Left kidney (tissue), 2 donors: ENCODE data around the gene MED23. TPM values are rescaled to one million over a fixed set of nuclear protein-coding genes. Genes with fewer than 3 reads are reported as not detected.
"Not testable (repeated sequence)": the region's sequence is repeated elsewhere in the genome, so short reads cannot be mapped to it uniquely, and the experiment has no call there.

Experiments
- DNase-seq: peaks from one replicate; pipeline ENCODE4 v3.0.0-alpha.2; 2013
- polyA plus RNA-seq: library from polyadenylated mRNA; unstranded; fragments of 120-200 nt; gene quantifications from one replicate; pipeline ENCODE4 v1.2.1, GENCODE V29; 2013; ENCODE audit not compliant: insufficient read length

The MED23 gene
- polyA plus RNA-seq, 1 donor: 66.1 TPM

DNA sequence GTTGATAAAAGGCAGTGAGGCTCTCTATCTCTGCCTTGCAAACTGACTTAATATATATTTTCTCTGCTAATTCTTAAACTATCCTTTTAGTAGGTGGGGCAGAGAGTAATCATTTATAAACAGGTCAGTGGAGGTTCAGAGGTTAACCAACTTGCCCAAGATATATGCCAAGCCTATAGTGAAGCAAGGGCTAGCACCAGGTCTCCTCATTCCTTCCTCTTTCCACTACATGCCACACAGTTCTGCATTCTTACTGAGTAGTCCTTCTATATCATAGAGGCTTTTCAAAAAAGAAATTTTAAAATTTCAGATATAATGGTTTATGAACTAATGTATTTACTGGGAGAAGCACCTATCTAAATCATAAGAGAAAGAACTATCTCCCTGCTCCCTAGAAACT is 46.5 kb downstream of the MED23 start:
- DNase-seq: no peak

DNA sequence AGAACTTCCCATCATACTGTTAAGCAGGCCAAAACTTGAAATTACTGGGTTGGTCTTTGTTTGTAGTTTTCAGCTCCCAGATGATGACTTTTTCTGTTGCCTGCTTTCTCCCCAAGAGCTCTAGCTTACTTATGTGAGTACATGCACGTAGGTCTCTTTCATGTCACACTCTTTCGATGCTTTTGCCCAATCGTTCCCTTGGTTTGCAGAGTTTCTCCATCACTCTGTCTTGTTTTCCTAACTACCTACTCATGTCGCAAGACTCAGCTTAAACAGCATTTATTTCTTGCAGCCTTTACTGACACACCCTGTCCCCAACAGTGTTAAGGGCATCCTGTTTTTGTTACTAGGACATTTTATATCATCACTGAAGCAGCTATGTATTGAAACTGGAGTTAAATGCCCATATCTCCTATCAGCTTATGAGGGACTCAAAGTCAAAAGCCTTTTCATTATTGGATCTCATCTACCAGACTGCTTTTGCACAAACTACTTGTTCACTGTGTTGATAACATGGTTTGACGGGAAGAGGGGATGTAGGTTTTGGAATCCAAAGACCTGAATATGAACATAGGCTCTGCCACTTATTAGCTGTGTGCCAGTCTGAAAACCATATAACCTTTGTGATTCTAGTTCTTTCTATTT is 52.1 kb downstream of the MED23 start:
- DNase-seq: no peak

DNA sequence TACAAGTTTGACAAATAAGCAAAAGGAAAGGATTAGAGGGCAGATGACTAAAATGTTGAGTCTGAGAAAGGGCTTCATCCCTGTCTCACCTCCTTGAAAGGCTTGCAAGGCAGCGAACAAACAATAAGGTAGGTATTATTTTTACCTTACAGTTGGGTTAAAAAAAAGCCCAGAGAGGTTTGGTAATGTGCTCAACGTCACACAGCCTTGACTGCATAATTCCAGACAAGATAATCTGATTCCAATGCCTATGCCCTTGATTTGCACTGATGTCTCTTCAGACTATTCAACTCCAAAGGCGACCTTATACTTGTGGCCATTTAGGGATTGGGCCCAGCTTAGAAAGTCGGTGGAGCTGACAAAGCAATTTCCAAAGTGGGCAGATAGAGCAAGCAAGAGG is 53.4 kb downstream of the MED23 start:
- no peak for DNase-seq

DNA sequence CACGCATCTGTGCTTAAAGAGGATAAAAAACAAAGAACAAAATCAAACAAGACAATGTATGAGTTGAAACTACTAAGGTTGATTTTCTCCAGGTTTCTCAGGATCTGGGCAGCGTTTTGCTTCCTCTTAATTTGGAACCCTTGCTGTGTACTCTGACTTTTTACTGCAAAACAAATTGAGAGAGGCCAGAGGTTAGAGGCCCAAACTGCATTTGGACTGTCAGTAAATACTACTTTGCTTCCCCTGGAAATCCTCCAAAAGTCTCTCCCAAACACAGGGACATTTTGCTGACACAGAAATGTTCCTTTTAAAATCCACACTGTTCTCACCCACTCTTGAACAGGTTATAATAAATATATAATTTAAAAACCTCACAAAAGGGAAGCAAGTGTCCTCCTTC is 53.9 kb downstream of the MED23 start:
- no peak for DNase-seq

DNA sequence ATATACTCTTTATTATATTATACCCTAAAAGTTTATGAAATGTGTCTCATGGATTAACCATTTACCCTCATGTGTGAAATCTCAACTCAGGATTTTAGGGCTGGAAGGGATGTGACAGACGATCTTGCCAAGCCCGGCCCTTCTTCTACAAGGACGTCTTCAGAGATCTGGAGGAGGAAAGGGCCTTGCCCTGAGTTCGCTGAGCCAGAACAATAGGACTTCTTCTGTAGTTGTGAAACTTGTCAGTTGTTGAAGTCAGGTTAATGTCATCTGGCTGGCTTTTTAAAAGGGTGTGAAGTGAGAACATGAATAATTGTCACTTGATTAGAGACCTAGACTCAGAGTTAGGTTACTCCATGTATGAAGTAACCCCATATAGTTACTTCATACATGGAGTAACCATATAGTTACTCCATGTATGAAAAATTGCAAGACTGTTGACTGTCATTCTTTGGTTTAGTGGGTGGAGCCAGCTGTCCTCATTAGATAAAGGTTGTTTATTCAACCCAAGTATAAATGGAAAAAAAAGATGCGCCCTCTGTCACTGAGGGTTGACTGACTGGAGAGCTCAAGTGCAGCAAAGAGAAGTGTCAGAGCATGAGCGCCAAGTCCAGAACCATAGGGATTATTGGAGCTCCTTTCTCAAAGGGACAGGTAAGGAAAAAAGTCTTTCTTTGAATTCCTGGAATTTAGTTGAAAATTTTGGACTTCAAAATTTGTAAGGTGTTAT is 55.2 kb downstream of the MED23 start, which contains the start of gene ARG1:
TSS of gene ARG1 (plus strand) at position 541 of the 730 bp plus-strand sequence. CDS start at position 598, 57 bp downstream.
- DNase-seq: no peak

DNA sequence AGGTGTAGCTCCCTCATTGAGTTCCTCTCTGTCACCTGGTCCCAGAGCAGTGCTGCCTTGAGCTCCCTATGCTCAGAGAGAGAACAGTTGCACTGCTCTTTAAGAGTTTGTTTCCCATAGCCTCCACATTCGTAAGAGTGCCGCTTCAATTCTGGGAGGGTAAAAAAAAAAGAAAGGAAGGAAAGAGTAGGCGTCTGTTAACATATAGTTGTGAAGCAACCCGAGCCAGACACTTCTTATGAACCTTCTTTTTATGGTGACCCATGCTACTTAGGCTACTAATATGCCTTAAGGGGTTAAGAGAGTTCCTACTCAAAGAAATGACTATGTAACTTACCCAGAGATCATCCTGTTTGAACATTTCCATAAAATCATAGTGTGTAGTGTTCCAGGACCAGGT is 59.3 kb downstream of the MED23 start:
- DNase-seq: no peak

DNA sequence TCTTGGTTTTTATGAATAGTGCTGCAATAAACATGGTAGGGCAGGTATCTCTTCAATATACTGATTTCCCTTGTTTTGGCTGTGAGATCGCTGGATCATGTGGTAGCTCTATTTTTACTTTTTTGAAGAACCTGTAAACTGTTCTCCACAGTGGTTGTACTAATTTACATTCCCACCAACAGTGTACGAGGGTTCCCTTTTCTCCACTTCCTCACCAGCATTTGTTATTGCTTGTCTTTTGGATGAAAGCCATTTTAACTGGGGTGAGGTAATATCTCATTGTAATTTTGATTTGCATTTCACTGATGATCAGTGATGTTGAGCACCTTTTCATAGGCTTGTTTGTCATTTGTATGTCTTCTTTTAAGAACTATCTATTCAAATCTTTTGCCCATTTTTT is 63.0 kb downstream of the MED23 start:
- no peak for DNase-seq

DNA sequence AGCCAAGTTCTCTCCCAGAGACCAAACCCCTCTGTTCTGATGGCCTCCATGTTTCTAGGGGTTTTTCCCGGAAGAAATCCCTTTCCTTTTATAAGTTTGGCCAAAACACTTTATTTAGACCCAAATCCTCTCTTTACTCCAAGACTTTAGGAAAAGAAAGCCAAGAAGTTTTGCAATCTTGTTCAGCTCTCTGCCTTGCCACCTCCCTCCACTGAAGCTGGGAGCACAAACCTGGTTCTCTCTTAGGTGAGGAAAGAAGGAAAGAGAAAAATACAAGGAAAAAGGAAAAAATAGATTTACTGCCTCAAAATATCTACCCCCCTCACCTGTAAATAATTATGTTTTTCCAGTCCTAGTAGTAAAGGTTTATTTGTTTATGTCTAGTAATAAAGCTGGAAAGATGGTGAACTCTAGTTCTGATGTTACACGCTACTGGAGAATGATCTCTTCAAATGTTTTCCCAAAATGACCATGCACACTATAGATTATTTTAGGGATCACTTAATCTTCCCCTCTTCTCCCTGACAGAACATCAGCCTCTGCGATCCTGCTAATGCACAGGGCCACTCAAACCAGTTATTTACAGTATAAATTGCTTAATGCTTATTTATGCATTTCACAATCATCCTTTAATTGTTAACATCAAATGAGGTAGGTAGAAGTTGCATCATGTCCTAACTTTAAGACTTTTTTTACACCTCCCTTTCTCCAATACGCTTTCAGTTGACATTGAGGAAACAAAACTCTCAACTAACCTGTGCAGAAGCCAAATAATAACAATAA is 65.9 kb downstream of the MED23 start:
- DNase-seq: no peak

DNA sequence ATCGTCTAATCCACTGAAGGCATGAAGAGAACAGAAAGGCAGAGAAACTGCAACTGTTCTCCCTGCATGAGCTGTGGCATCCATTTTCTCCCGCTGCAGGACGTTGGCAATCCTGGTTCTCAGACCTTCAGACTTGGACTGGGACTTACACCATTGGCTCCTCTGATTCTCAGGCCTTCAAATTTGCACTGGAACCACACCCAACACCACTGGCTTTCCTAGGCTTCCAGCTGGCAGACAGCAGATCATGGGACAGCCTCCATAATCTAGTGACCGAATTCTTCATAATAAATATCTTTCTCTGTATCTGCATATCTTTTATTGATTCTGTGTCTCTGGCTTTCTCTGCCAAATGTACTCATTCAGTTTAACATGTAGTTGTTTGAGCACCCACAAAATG is 69.1 kb downstream of the MED23 start:
- DNase-seq: no peak

DNA sequence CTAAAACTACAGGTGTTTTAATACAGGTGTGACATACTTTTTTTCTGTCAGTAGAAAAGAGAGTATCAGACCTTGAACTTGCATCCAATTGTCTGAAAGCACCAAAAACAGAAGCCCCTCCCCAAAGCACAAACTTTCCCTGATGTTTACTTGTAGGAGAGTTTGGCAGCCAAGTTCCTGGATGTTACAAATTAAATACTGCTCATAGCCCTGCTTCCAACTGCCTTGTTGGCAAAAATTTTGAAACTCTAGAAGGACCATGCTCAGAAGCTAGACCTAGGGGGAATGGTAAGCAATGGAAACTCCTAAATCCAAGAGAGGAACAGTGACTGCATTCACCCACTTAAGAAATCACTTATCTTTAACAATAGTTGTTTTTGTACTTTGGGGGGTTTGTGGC is 72.0 kb downstream of the MED23 start:
- no peak for DNase-seq

DNA sequence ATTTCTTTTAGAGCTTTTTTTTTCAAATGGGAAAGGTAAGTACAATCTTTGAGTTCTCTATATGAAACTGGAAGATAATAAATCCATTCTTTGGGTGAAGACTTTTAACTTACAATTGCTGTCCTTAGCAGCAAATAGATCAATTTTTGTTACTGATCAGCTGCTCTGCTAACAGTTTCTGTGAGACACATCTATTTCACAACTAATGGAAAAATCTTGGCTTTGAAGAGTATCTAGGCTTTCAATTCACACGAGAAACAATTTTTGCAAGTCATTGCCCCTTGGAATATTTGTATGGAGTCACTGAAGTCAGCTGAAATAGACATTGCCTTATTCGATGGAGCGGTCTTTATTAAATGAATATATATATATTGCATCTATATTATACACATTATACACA is 75.5 kb downstream of the MED23 start:
- no peak for DNase-seq

DNA sequence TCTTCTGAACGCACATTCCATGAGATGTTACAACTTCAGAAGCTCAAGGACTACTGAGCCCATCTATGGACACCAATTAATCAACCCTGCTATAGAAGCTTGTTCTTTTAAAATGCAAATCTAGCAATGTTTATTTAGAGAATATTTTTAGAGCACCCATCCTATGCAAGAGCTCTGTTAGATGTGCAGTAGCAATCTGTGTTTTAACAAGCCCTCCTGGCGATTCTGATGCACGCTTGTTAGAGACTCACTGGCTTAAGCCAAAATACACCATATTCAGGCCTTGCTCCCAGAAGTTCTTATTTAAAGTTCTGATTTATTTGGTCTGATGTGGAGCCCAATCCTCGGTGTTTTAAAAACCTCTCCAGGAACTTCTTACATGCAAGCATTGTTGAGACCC is 76.1 kb downstream of the MED23 start:
- no peak for DNase-seq

DNA sequence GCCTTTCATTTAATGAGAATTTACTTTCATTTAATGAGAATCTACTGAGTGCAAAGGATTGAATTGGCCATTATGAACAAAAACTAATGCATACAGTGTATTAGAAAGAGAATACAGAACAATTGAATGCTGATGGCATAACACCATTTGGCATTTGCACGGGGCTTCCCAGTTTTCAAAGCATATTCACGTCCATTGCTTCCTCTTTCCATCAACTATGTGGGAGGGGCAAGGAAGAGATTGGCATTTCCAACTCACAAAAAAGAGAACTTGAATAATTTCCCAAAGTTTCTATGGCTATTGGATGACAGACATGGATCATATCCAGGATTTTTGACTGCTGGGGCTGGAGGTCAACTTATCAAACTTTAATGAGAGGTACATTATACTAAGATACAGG is 78.2 kb downstream of the MED23 start:
- DNase-seq: no peak

DNA sequence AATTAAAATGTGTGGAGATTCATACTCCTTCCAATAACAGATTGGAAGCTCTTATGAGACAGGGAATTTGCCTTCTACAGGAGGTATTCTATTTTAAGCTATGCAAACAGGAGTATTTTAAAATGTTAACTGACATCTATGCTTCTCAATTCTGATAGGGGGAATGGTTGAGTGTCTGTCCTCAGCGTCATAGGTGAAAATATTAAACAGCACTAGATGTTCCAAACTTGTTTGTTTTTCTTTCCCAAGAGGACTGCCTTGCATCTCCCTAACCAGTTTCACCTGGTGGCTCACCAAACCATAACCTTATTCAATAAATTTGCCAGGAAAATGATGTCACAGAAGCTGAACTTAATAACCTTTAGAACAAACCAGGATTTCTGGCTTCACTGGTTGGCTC is 79.6 kb downstream of the MED23 start:
- no peak for DNase-seq

DNA sequence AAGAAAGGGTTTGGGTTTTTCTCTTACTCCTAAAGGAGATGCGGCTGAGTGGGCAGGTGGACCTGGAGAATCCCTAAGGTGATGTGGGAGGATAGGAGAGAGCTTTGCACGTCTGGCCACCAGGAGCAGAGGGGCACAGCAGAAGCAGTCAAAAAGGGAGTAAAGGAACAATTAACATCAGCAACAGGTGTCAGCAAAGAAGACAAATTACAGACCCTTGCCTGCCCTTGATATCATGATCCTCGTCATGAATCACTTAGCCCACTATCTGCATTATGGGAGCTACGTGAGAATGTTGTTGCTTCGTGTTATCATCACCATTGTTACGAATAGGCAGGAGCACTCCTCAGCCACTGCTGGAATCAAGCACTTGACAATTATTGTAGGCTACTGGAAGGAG is 80.6 kb downstream of the MED23 start:
- no peak for DNase-seq

DNA sequence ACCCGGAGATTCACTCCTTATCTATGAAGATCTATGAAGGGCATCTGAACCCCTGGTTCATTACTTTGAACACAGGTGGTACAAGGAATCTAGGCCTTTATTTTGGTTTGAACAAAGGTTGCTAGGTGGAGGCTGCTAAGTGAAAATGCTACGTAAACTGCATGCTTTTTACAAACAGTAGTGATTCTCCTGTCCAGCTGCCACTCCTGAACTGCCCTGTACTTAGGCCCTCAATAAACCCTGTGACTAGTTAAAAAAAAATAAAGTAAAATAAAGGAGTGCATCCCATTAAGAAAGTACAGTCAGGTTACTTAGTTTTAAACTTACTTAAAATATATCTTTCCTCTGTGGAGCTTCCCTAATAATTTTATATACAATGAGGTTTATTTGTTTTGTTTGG is 82.7 kb downstream of the MED23 start:
- no peak for DNase-seq

DNA sequence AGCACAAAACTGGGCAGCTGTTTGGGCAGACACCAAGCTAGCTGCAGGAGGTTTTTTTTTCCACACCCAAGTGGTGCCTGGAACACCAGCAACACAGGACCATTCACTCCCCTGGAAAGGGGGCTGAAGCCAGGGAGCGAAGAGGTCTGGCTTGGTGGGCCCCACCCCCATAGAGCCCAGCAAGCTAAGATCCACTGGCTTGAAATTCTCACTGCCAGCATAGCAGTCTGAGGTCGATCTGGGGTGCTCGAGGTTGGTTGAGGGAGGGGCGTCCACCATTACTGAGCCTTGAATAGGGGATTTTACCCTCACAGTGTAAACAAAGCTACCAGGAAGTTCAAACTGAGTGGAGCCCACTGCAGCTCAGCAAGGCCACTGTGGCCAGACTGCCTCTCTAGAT is 89.4 kb downstream of the MED23 start:
- not testable (repeated sequence) for DNase-seq

DNA sequence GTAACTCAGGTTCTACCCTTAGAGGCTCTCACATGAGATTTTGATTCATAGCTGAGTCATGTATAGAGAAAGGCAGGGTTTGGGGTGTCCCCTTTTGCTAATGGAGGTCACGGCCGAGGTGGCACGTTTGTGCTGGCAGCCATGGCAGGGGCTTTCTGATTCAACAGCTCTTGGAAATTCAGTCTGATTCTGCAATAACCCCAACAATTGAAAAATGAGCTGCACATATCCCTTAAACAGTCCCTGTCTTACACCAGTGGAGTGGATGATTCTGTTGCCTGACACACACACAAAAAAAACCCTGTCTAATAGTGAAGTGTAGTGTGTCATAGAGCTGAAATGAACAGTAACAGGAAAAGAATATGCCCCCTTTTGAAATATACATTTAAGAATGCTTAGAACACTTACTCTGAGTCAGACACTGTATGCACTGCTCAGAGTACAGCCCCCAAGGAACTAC is 95.4 kb downstream of the MED23 start:
- no peak for DNase-seq

DNA sequence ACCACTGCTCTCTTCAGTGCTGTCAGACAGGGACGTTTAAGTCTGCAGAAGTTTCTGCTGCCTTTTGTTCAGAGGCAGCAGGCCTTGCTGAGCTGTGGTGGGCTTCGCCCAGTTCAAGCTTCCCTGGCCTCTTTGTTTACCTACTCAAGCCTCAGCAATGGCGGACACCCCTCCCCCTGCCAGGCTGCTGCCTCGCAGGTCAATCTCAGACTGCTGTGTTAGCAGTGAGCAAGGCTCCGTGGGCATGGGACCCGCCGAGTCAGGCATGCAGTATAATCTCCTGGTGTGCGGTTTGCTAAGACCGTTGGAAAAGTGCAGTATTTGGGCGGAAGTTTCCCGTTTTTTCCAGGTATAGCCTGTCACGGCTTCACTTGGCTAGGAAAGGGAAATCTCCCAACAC is 96.4 kb downstream of the MED23 start:
- DNase-seq: not testable (repeated sequence)

DNA sequence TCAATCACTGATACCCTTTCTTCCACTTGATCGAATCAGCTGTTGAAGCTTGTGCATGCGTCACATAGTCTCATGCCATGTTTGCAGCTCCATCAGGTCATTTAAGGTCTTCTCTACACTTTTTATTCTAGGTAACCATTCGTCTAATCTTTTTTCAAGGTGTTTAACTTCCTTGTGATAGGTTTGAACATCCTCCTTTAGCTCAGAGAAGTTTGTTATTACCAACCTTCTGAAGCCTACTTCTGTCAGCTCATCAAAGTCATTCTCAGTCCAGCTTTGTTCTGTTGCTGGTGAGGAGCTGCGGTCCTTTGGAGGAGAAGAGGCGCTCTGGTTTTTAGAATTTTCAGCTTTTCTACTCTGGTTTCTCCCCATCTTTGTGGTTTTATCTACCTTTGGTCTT is 97.1 kb downstream of the MED23 start:
- not testable (repeated sequence) for DNase-seq

DNA sequence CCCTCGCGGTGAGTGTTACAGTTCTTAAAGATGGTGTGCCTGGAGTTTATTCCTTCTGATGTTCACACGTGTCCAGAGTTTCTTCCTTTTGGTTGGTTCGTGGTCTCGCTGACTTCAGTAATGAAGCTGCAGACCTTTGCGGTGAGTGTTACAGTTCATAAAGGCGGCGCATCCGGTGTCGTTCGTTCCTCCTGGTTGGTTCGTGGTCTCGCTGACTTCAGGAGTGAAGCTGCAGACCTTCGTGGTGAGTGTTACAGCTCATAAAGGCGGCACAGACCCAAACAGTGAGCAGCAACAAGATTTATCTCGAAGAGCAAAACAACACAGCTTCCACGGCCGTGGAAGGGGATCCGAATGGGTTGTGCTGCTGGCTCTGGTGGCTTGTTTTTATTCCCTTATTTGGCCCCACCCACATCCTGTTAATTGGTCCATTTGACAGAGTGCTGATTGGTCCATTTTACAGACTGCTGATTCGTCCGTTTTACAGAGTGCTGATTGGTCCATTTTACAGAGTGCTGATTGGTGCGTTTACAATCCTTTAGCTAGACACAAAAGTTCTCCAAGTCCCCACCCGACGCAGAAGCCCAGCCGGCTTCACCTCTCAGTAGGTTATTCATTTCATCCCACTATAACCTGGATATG is 103.2 kb downstream of the MED23 start:
- no peak for DNase-seq

DNA sequence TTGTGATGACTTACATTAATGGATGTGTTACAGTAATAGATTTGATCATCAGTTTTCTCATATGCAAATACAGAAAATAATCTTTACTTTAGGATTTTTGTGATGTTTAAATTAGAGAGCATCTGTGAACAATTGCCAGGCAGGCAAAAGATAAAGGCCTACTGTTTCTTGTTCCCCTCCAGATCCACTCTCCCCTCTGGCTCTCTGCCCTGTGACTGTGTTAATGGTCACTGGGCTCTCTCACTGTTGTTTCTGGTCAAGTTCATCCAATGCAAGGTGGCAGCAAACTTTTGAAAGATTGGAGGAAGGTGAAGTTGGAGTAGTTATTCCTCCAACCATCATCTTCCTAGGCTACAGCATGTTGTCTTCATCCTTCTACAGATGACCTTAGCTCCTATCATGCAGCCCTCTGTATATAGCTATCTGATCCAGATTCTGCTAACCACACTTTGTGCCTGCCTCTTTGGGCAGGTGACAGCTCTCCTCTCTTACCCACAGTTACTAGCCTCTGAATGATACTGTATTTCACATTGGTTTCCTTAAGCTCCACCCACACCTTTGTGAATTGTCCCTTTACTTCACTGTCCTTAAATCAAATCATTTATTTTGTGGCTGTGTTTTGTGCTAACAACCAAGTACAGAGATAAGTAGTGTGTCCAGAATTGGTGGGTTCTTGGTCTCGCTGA is 103.9 kb downstream of the MED23 start:
- no peak for DNase-seq
